K562 (cell line): Measurements from ENCODE around the gene ACTR3C. TPM values are rescaled to one million over a fixed set of nuclear protein-coding genes. Genes with fewer than 3 reads are reported as not detected.

Experiments used
- BMI1 ChIP-seq: fragments of 150-350 bp; IDR thresholded peaks from 2 replicates; pipeline ENCODE4 v1.6.1; 2014; ENCODE audit warnings: low read length
- BRCA1 ChIP-seq, 2 experiments: fragments of 450-650 bp in 1 of 2; sonication (generic) in 1 of 2; formaldehyde crosslinking in 1 of 2; IDR thresholded peaks; 2 replicates each; pipeline versions ENCODE4 v1.5.0 to v1.6.1; 2017 to 2020; ENCODE audit warnings: mild to moderate bottlenecking in 1 of 2, missing genetic modification reagents in 1 of 2
- CBX2 ChIP-seq: fragments of 200-600 bp; sonication (generic); IDR thresholded peaks from one replicate; pipeline ENCODE4 v1.6.1; 2012; ENCODE audit warnings: mild to moderate bottlenecking, low read length, inconsistent platforms; ENCODE audit not compliant: insufficient read depth, poor library complexity, severe bottlenecking
- CXXC5 ChIP-seq: fragments of 250-450 bp; sonication (Bioruptor Pico); IDR thresholded peaks from 2 replicates; pipeline ENCODE4 v1.8.0; 2022; ENCODE audit warnings: inconsistent platforms, mild to moderate bottlenecking, moderate library complexity
- DNMT1 ChIP-seq: fragments of 450-650 bp; IDR thresholded peaks from 2 replicates; pipeline ENCODE4 v1.6.1; 2016; ENCODE audit warnings: antibody characterized with exemption, mild to moderate bottlenecking
- HDAC1 ChIP-seq, 2 experiments: fragments of 450-650 bp; IDR thresholded peaks; 2 replicates each; pipeline ENCODE4 v1.6.1; 2016 to 2017; ENCODE audit warnings: inconsistent platforms in 1 of 2, mild to moderate bottlenecking in 1 of 2, moderate library complexity in 1 of 2
- HOXB6 ChIP-seq: fragments of 250-450 bp; sonication (Bioruptor Pico); IDR thresholded peaks from 2 replicates; pipeline ENCODE4 v1.5.1; 2022; ENCODE audit warnings: mild to moderate bottlenecking, borderline replicate concordance
- KAT2B ChIP-seq: IDR thresholded peaks from one replicate; pipeline ENCODE4 v1.6.1; 2012; ENCODE audit warnings: low read depth, mild to moderate bottlenecking, control low read depth, inconsistent platforms, low read length, moderate library complexity
- LCOR ChIP-seq: sonication (generic); formaldehyde crosslinking; IDR thresholded peaks from 2 replicates; pipeline ENCODE4 v1.8.0; 2022; ENCODE audit warnings: mild to moderate bottlenecking, missing genetic modification reagents
- NELFE ChIP-seq: IDR thresholded peaks from 2 replicates; pipeline ENCODE4 v1.6.1; 2011; ENCODE audit warnings: mild to moderate bottlenecking; ENCODE audit not compliant: insufficient read depth, insufficient read length
- NFATC3 ChIP-seq: fragments of 450-650 bp; IDR thresholded peaks from 2 replicates; pipeline ENCODE4 v1.6.1; 2017; ENCODE audit warnings: mild to moderate bottlenecking
- NFE2 ChIP-seq: IDR thresholded peaks from 2 replicates; pipeline ENCODE4 v1.6.1; 2014; ENCODE audit warnings: antibody characterized with exemption, low read depth
- PHB ChIP-seq: fragments of 250-450 bp; sonication (Bioruptor Pico); IDR thresholded peaks from 2 replicates; pipeline ENCODE4 v1.5.0; 2021
- PML ChIP-seq: IDR thresholded peaks from 2 replicates; pipeline ENCODE4 v1.6.1; 2012; ENCODE audit warnings: low read length, inconsistent platforms
- POLR2A ChIP-seq: fragments of 450-650 bp; conservative IDR thresholded peaks from 2 replicates; pipeline ENCODE4 v1.6.1; 2016
- SRF ChIP-seq, 2 experiments: fragments of 250-450, 450-650 bp in 1 of 2; sonication (Bioruptor Pico) in 1 of 2; sonication (generic) in 1 of 2; formaldehyde crosslinking; IDR thresholded peaks; 2 replicates each; pipeline versions ENCODE4 v1.5.0 to v1.5.1; 2020 to 2022; ENCODE audit warnings: mild to moderate bottlenecking in 1 of 2, missing genetic modification reagents in 1 of 2
- TOE1 ChIP-seq, 2 experiments: fragments of 450-650 bp in 1 of 2; sonication (generic) in 1 of 2; formaldehyde crosslinking in 1 of 2; IDR thresholded peaks; 2 replicates each; pipeline versions ENCODE4 v1.7.1 to v1.8.0; 2016 to 2022; ENCODE audit warnings: borderline replicate concordance in 2 of 2, mild to moderate bottlenecking in 2 of 2, antibody characterized with exemption in 1 of 2, inconsistent platforms in 1 of 2, low read depth in 1 of 2, missing genetic modification reagents in 1 of 2, moderate library complexity in 1 of 2
- XRCC3 ChIP-seq: fragments of 450-650 bp; IDR thresholded peaks from 2 replicates; pipeline ENCODE4 v1.6.1; 2017; ENCODE audit warnings: mild to moderate bottlenecking, moderate library complexity
- ZNF224 ChIP-seq: sonication (generic); formaldehyde crosslinking; IDR thresholded peaks from 2 replicates; pipeline ENCODE4 v1.8.0; 2022; ENCODE audit warnings: mild to moderate bottlenecking, missing genetic modification reagents
- ZNF445 ChIP-seq: fragments of 250-450 bp; sonication (Bioruptor Pico); IDR thresholded peaks from 2 replicates; pipeline ENCODE4 v1.4.0; 2020; ENCODE audit warnings: low read depth, mild to moderate bottlenecking, moderate library complexity
- ZNF717 ChIP-seq: fragments of 250-450 bp; sonication (Bioruptor Pico); IDR thresholded peaks from 2 replicates; pipeline ENCODE4 v1.5.0; 2021
- polyA plus RNA-seq, 8 experiments: library from polyadenylated mRNA; depleted of rRNA in 4 of 8; stranded (reverse) in 5 of 8; unstranded in 3 of 8; fragments of >200 nt; fragmentation: Nextera tagmentation in 2 of 8; fragmentation: Illumina TruSeq in 1 of 8; extraction: Ambion mirVana in 2 of 8; extraction: Trizol in 1 of 8; gene quantifications; 2 replicates each; pipeline versions ENCODE4 v1.2.1 to v1.2.3, GENCODE V29; 2011 to 2014; ENCODE audit warnings: inconsistent platforms in 1 of 8, missing spikeins in 1 of 8
- total RNA-seq, 7 experiments: library from RNA; depleted of rRNA in 6 of 7; stranded (reverse); fragments of >200 nt in 6 of 7; fragmentation: Illumina TruSeq in 2 of 7; extraction: Trizol in 2 of 7; gene quantifications; 2 replicates each; pipeline versions ENCODE4 v1.2.1 to v1.2.3, GENCODE V29; 2011 to 2021; ENCODE audit warnings: low replicate concordance in 1 of 7
- TF ChIP-seq, protein P1 (sequence below): fragments of 450-650 bp; formaldehyde crosslinking; conservative IDR thresholded peaks from 2 replicates; pipeline ENCODE4 v1.4.0; 2022; ENCODE audit warnings: mild to moderate bottlenecking, missing genetic modification characterization
- TF ChIP-seq, protein P2 (sequence below): fragments of 250-450 bp; sonication (Bioruptor Pico); IDR thresholded peaks from 2 replicates; pipeline ENCODE4 v1.8.0; 2022; ENCODE audit warnings: inconsistent platforms, mild to moderate bottlenecking, moderate library complexity, borderline replicate concordance
- TF ChIP-seq, protein P3 (sequence below): fragments of 250-450 bp; sonication (Bioruptor Pico); IDR thresholded peaks from 2 replicates; pipeline ENCODE4 v1.9.0; 2021; ENCODE audit warnings: mild to moderate bottlenecking, inconsistent platforms

The ACTR3C gene
- total and polyA plus RNA-seq, 9 of the 15 experiments (the other 6 are each of a cell fraction or from before 2014, with no cell fraction given): 9.0 to 35.4 (median 13.3) TPM

DNA sequence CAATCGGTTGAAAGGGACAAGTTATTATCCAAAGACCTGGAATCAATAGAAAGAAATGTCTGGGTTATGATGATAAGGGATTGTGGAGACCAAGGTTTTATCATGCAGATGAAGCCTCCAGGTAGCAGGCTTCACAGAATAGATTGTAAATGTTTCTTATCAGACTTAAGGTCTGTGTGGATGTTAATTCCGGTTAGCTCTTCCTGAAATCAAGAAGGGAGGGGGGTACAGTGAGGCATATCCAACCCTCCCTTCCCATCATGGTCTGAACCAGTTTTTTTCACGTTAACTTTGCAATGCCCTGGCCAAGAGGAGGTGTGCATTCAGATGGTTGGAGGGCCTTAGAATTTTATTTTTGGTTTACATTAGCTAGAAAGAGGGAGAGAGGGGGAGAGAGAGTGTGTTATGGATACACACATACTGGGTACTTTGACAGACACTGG lies 10.0 kb downstream of the ACTR3C start (continued):
- no peak for TF ChIP-seq NELFE
- TF ChIP-seq NFE2: peak; percentile 37
- no peak for TF ChIP-seq KAT2B
- no peak for TF ChIP-seq CBX2
- TF ChIP-seq, protein P1, sequence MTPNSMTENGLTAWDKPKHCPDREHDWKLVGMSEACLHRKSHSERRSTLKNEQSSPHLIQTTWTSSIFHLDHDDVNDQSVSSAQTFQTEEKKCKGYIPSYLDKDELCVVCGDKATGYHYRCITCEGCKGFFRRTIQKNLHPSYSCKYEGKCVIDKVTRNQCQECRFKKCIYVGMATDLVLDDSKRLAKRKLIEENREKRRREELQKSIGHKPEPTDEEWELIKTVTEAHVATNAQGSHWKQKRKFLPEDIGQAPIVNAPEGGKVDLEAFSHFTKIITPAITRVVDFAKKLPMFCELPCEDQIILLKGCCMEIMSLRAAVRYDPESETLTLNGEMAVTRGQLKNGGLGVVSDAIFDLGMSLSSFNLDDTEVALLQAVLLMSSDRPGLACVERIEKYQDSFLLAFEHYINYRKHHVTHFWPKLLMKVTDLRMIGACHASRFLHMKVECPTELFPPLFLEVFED (CRISPR knock-in tag): no peak
- TF ChIP-seq XRCC3: no peak
- no peak for TF ChIP-seq BRCA1 (IDR thresholded peaks at IDR 0.05)
- no peak for TF ChIP-seq BRCA1 (CRISPR knock-in tag; IDR thresholded peaks at IDR 0.05)
- TF ChIP-seq DNMT1: no peak
- TF ChIP-seq TOE1 (IDR thresholded peaks at IDR 0.05; ENCODE audit: borderline replicate concordance): no peak
- no peak for TF ChIP-seq TOE1 (CRISPR knock-in tag; IDR thresholded peaks at IDR 0.05; ENCODE audit: borderline replicate concordance, low read depth)
- no peak for TF ChIP-seq HOXB6 (CRISPR knock-in tag)
- TF ChIP-seq ZNF445 (CRISPR knock-in tag): no peak
- no peak; a peak in 1 of 4 replicates for TF ChIP-seq SRF (CRISPR knock-in tag; IDR thresholded peaks at IDR 0.05)
- no peak for TF ChIP-seq PHB (CRISPR knock-in tag)
- TF ChIP-seq LCOR (CRISPR knock-in tag): no peak
- TF ChIP-seq NFATC3: no peak; the same call in 1 of the 2 replicates
- TF ChIP-seq CXXC5 (CRISPR knock-in tag): peak; percentile 48
- no peak for TF ChIP-seq ZNF224 (CRISPR knock-in tag)
- TF ChIP-seq BMI1: no peak
- peak; percentile 3 to 4; a peak in 1 of 4 replicates for TF ChIP-seq HDAC1 (IDR thresholded peaks at IDR 0.05)
- 0 out of 2 replicates have a peak, but pooled peaks have one; percentile 16 for TF ChIP-seq POLR2A
- TF ChIP-seq, protein P2, sequence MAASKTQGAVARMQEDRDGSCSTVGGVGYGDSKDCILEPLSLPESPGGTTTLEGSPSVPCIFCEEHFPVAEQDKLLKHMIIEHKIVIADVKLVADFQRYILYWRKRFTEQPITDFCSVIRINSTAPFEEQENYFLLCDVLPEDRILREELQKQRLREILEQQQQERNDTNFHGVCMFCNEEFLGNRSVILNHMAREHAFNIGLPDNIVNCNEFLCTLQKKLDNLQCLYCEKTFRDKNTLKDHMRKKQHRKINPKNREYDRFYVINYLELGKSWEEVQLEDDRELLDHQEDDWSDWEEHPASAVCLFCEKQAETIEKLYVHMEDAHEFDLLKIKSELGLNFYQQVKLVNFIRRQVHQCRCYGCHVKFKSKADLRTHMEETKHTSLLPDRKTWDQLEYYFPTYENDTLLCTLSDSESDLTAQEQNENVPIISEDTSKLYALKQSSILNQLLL (CRISPR knock-in tag): no peak
- TF ChIP-seq PML: peak; percentile 95
- TF ChIP-seq ZNF717: no peak
- TF ChIP-seq, protein P3, sequence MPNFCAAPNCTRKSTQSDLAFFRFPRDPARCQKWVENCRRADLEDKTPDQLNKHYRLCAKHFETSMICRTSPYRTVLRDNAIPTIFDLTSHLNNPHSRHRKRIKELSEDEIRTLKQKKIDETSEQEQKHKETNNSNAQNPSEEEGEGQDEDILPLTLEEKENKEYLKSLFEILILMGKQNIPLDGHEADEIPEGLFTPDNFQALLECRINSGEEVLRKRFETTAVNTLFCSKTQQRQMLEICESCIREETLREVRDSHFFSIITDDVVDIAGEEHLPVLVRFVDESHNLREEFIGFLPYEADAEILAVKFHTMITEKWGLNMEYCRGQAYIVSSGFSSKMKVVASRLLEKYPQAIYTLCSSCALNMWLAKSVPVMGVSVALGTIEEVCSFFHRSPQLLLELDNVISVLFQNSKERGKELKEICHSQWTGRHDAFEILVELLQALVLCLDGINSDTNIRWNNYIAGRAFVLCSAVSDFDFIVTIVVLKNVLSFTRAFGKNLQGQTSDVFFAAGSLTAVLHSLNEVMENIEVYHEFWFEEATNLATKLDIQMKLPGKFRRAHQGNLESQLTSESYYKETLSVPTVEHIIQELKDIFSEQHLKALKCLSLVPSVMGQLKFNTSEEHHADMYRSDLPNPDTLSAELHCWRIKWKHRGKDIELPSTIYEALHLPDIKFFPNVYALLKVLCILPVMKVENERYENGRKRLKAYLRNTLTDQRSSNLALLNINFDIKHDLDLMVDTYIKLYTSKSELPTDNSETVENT (CRISPR knock-in tag): no peak
